Mammary epithelial cell (primary cell): ENCODE results near the gene BMAL2.

Source experiments
- EZH2 ChIP-seq: IDR thresholded peaks from 2 replicates; pipeline ENCODE4 v1.6.1; 2012; ENCODE audit warnings: low read length, inconsistent platforms, borderline replicate concordance
- TF ChIP-seq, protein P1 (sequence below), 2 donors: IDR thresholded peaks in 1 of 2; conservative IDR thresholded peaks in 1 of 2; 2 replicates each; pipeline ENCODE4 v1.5.1; 2011 to 2012; ENCODE audit warnings: inconsistent platforms in 2 of 2, low read length in 2 of 2, mild to moderate bottlenecking in 2 of 2, control low read depth in 1 of 2, low read depth in 1 of 2; ENCODE audit not compliant: insufficient read depth in 1 of 2; ENCODE audit errors: extremely low read depth in 1 of 2

DNA sequence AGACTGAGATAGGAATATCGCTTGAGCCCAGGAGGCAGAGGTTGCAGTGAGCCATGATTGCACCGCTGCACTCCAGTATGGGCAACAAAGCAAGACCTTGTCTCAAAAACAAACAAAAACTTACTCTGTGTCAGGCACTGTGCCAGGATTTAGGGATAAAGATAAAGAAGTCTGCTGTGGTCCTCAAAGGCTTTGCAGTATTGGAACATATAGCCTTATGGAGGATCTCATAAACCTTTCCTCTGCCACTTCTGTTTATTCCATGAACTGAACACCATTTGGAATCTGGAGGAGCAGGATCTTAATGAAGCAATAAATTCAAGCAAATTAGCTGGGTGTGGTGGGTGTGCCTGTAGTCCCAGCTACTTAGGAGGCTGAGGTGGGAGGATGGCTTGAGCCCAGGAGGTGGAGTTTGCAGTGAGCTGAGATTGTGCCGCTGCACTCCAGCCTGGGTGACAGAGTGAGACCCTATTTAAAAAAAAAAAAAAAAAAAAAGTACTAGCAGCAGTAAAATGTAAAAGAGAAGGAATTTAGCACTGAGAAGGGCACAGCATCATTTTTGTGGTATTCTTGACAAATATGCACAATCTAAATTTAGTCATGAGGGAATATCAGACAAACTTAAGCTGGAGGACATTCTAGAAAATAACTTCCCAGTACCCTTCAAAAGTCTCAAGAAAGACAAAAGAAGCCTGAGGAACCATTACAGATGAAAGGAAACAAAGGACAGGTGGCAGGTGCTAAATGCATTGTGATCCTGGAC is 27.1 kb downstream of the BMAL2 start:
- TF ChIP-seq, protein P1, sequence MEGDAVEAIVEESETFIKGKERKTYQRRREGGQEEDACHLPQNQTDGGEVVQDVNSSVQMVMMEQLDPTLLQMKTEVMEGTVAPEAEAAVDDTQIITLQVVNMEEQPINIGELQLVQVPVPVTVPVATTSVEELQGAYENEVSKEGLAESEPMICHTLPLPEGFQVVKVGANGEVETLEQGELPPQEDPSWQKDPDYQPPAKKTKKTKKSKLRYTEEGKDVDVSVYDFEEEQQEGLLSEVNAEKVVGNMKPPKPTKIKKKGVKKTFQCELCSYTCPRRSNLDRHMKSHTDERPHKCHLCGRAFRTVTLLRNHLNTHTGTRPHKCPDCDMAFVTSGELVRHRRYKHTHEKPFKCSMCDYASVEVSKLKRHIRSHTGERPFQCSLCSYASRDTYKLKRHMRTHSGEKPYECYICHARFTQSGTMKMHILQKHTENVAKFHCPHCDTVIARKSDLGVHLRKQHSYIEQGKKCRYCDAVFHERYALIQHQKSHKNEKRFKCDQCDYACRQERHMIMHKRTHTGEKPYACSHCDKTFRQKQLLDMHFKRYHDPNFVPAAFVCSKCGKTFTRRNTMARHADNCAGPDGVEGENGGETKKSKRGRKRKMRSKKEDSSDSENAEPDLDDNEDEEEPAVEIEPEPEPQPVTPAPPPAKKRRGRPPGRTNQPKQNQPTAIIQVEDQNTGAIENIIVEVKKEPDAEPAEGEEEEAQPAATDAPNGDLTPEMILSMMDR (conservative IDR thresholded peaks at IDR 0.05 in 1 of 2, IDR thresholded peaks at IDR 0.05 in 1 of 2; ENCODE audit: extremely low read depth in 1 of 2, insufficient read depth in 1 of 2, low read depth in 1 of 2, low read length in 2 of 2): no peak
- TF ChIP-seq EZH2: no peak
